Activated CD8-positive, alpha-beta memory T cell treated with anti-CD3 and anti-CD28 coated beads for 24 hours (primary cell): ENCODE measurements around the gene ELF5.

Experiments
- DNase-seq: peaks from one replicate; pipeline ENCODE4 v3.0.0-alpha.2; 2020

The ELF5 gene

GRCh38 chr11:34513682-34514449 is at the start of gene ELF5:
Gene ELF5, minus strand, starts transcription at chr11:34513794. Its CDS starts 8,045 bp downstream, at chr11:34505749.
- no peak for DNase-seq

GRCh38 chr11:34562976-34563375 is 49.4 kb upstream of the ELF5 start:
- no peak for DNase-seq

GRCh38 chr11:34560511-34560910 is 46.9 kb upstream of the ELF5 start:
- no peak for DNase-seq

GRCh38 chr11:34558673-34559072 is 45.1 kb upstream of the ELF5 start:
- no peak for DNase-seq

- no peak for DNase-seq
Measured at GRCh38 chr11:34558211-34558610, 44.6 kb upstream of the ELF5 start.

- DNase-seq: no peak
Measured at GRCh38 chr11:34552270-34552669, 38.7 kb upstream of the ELF5 start.

- no peak for DNase-seq
Measured at GRCh38 chr11:34549271-34549670, 35.7 kb upstream of the ELF5 start.

GRCh38 chr11:34548278-34548677 is 34.7 kb upstream of the ELF5 start:
- DNase-seq: no peak

- DNase-seq: no peak
Measured at GRCh38 chr11:34546511-34547209, 33.1 kb upstream of the ELF5 start.

GRCh38 chr11:34542089-34542488 is 28.5 kb upstream of the ELF5 start:
- no peak for DNase-seq

- DNase-seq: no peak
Measured at GRCh38 chr11:34540870-34541269, 27.3 kb upstream of the ELF5 start.

GRCh38 chr11:34537636-34538035 is 24.0 kb upstream of the ELF5 start:
- no peak for DNase-seq

GRCh38 chr11:34536056-34536455 is 22.5 kb upstream of the ELF5 start:
- no peak for DNase-seq

- no peak for DNase-seq
Measured at GRCh38 chr11:34534826-34535225, 21.2 kb upstream of the ELF5 start.

GRCh38 chr11:34531663-34532062 is 18.1 kb upstream of the ELF5 start:
- no peak for DNase-seq

- DNase-seq: no peak
Measured at GRCh38 chr11:34530545-34531234, 17.1 kb upstream of the ELF5 start.

- no peak for DNase-seq
Measured at GRCh38 chr11:34529643-34530042, 16.0 kb upstream of the ELF5 start.

- DNase-seq: no peak
Measured at GRCh38 chr11:34528072-34528471, 14.5 kb upstream of the ELF5 start.

GRCh38 chr11:34525888-34526657 is 12.5 kb upstream of the ELF5 start:
- DNase-seq: no peak

GRCh38 chr11:34525098-34525497 is 11.5 kb upstream of the ELF5 start:
- no peak for DNase-seq

- no peak for DNase-seq
Measured at GRCh38 chr11:34524696-34525095, 11.1 kb upstream of the ELF5 start.

- no peak for DNase-seq
Measured at GRCh38 chr11:34523053-34523452, 9.5 kb upstream of the ELF5 start.

GRCh38 chr11:34522188-34522587 is 8.6 kb upstream of the ELF5 start:
- no peak for DNase-seq
